NCI-H345 treated with DMSO at 0.1 percent for 48 hours (cell line): ENCODE data around the gene OSCP1.
"Not testable (repeated sequence)": the region's sequence is repeated elsewhere in the genome, so short reads cannot be mapped to it uniquely, and the experiment has no call there.

Experiments
- DNase-seq: peaks from one replicate; lab custom pipeline; 2025; ENCODE audit not compliant: unreplicated experiment; lab: John Stamatoyannopoulos, UW

The OSCP1 gene

DNA sequence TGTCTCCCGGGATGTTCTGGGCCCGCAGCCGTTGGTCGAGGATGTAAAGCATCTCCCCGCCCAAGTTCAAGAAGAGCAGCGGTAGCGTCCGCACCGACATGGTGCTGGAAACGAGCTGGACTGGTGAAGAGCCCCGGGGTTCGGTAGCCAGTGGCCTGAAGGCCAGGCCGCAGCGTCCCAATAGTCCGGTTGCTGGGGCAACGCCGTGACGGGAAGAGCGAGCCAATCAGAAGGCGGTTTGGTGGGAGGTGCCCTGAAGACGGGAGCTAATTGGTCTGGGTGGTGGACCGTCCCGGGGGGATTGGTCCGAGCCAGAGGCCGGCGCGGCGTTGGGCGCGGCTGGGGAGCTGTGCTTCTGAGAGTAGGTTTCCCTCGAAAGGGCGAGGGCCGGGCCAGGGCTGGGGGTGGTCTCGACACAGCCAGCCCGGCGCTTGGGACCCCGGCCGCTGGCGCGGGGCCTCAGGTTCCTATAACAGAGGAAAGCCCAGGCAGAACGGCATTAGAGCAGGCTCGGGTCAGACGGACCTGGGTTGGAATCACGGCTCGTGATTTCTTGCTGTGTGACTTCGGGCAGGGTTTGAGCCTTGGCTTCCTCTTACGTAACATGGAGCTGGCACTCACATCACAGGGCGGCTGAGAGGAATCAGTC, at the start of gene OSCP1:
OSCP1 (minus strand) TSS at position 182 of the 649 bp plus-strand sequence; CDS start at position 100, 82 bp downstream.
- DNase-seq = peak; percentile 90

DNA sequence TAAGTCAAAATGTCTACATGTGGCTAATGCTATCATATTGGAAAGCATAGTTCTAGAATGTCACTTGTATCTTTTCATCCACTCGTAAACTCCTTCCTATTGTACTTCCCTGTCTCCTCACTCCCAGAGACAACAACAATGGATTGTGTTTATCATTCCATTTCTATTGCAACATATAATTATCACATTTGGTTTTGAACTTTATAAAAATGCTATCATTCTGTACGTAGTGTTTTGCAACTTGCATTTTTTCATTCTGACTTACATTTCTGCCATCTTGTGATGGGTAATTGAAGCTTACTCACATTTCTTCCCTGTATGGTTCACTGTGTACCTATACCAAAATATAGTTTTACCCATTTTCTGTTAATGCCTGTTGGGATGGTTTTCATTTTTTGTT, 47.0 kb upstream of the OSCP1 start:
- DNase-seq = no peak

DNA sequence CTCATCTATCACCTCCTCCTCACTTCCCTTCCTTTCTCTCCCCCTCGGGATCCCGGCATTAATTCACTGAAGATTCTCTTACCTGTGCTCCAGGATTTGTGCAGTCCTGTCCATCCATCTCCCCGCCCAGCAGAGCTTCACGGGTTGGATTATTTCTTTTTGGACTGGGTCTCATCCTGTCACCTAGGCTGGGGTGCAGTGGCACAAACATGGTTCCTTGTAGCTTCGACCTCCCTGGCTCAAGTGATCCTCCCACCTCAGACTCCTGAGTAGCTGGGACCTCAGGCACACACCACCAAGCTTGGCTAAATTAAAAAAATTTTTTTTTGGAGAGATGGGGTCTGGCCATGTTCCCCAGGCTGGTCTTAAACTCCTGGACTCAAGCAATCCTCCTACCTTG, 44.7 kb upstream of the OSCP1 start:
- no peak for DNase-seq

DNA sequence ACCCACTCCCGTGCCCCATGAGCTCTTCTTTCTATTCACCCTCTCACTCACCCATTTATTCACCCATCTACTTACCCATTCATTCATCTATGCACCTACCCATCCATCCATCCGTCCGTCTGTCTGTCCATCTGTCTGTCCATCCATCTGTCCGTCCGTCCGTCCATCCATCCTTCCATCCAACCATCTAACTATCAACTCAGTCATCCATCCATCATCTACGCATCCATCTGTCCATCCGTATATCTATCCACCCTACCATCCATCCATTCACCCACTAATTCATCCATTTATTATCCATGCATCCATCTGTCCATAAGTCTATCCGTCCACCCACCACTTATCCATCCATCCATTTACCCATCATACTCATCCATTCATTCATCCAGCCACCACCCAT, 43.3 kb upstream of the OSCP1 start:
- no peak for DNase-seq

DNA sequence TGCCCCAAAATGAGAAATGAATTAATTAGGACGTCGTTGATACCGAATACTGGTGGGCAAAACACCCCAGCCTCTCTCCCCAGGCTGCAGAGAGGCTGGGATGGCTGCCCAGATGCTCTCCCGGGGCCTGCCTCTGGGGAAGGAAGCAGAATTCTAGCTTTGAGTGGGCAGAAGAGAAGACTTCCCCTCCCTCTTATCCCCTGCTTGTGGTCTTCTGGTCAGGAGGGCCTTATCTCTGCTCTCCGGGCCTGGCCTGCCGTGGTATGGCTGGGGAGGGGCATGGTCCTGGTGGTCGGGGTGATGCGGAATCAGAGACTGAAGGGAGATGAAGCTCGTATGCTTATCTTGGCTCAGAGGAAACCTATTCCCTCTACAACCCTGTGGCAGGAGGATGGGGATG, 42.2 kb upstream of the OSCP1 start:
- DNase-seq = no peak

DNA sequence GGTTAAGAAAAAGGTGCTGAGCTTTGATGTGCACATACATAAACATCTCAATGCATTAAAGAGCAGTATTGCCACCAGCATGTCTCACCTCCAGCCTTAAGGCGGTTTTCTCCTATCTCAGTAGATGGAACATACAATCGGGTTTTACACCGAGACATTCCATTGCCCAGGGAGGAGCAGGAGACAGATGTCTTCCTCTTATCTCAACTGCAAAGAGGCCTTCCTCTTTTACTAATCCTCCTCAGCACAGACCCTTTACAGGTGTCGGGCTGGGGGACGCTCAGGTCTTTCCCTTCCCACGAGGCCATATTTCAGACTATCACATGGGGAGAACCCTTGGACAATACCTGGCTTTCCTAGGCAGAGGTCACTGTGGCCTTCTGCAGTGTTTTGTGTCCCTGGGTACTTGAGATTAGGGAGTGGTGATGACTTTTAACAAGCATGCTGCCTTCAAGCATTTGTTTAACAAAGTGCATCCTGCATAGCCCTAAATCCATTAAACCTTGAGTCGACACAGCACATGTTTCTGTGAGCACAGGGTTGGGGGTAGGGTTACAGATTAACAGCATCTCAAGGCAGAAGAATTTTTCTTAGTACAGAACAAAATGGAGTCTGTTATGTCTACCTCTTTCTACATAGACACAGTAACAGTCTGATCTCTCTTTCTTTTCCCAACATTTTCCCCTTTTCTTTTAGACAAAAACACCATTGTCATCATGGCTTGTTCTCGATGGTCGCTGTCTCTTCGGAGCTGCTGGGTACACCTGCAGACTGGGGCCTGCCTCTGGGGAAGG, 39.2 kb upstream of the OSCP1 start:
- not testable (repeated sequence) for DNase-seq

- no peak for DNase-seq
Measured at GRCh38 chr1:36487906-36488305, 37.7 kb upstream of the OSCP1 start.

DNA sequence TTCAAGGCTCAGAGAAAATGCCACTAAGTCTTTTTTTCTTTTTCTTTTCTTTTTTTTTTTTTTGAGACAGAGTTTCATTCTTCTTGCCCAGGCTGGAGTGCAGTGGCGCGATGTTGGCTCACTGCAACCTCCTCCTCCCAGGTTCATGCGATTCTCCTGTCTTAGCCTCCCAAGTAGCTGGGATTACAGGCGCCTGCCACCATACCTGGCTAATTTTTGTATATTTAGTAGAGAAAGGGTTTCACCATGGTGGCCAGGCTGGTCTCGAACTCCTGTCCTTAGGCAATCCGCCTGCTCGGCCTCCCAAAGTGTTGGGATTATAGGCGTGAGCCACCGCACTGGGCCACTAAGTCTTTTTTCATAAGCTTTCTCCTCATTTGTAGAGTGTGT, 37.1 kb upstream of the OSCP1 start:
- DNase-seq = not testable (repeated sequence)

- DNase-seq = no peak
Measured at GRCh38 chr1:36486439-36487335, 36.4 kb upstream of the OSCP1 start.

DNA sequence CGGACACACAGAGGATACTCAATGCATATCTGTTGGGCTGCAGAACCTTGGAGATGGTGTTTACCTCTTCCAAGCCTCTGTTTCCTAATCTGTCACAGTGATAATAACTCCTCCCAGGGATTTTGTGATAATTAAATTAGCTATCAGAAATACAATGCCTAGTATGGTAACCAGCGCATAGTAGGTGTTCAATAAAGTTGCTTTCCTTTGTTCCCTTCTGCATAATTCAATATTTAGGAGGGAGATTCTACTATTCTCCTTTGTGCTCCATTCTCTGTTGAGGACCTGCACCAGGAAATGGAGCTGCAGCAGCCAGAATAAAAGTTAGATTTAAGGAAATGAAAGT, 35.8 kb upstream of the OSCP1 start:
- no peak for DNase-seq

DNA sequence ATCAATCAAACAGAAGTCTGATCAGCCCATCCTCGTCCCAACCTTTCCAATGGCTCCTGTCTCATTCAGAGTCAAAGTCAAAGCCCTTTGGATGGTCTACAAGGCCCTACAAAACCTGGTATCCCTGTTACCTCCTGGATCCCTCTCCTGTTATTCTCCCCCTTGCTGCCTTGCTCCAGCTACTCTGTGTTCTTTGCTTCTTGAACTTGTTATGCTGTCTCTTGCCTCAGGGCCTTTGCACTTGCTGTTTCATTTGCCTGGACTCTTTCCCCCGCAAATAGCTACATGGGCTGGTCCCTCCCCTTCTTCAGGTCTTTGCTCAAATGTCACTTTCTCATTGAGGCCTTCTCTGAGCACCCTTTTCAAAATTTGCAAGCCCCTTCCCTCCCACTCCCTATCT, 33.8 kb upstream of the OSCP1 start:
- DNase-seq = no peak

DNA sequence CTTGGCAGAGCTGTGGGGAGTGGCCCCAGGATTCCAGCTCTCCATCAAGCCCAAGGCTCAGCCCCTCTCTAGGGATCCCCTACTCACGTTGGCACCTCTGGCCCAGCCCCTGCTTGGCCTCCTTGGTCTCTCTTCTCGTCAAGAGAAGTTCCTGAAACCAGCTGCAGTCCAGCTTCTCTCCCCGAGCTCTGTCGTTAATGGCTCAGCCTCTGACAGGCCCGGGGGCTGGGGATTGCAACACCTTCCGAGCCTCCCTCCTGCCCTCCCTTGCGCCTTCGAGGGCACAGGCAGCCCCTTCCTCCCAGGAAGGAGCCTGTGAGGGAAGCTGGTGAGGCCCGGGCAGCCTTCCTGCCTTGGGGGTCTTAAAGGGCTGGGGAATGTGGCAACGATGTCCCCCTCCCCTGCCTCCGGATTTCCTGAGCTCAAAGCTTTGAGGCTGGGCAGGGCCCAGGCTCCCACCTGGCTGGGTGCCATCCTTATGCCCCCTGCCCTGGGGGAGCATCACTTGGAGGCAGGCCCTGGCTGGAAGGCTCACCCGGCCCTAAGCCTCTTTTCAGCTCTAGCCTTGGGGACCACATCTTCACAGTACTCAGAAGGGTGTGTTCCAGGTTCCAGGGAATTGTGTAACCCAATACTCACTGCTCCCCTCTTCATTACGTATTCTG, 32.6 kb upstream of the OSCP1 start, which contains the start of gene CSF3R:
CSF3R (minus strand) TSS at position 190 of the 665 bp plus-strand sequence. CDS start 3,417 bp downstream, outside the sequence.
- DNase-seq = no peak

GRCh38 chr1:36481771-36482723, 31.8 kb upstream of the OSCP1 start:
- DNase-seq = no peak

GRCh38 chr1:36481091-36481490, 30.8 kb upstream of the OSCP1 start:
- DNase-seq = no peak

GRCh38 chr1:36480161-36480560, 29.9 kb upstream of the OSCP1 start:
- no peak for DNase-seq

GRCh38 chr1:36479505-36480051, 29.3 kb upstream of the OSCP1 start:
- no peak for DNase-seq

DNA sequence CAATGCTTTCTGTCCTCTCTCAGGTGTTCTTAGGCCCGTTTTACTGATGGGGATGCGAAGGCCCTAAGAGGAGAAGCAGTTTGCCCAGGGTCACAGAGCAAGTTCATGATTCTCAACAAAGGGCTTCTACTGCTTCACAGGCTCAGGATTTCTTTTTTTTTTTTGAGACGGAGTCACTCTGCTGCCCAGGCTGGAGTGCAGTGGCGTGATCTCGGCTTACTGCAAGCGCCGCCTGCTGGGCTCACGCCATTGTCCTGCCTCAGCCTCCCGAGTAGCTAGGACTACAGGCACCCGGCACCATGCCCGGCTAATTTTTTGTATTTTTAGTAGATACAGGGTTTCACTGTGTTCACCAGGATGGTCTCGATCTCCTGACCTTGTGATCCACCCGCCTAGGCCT, 27.4 kb upstream of the OSCP1 start:
- DNase-seq = not testable (repeated sequence)

GRCh38 chr1:36476945-36477344, 26.7 kb upstream of the OSCP1 start:
- DNase-seq = no peak

- DNase-seq = no peak
Measured at GRCh38 chr1:36475910-36476604, 25.8 kb upstream of the OSCP1 start.
